NB4 (cell line): ENCODE data around the gene MLANA.
A peak's percentile ranks its signal among the peaks of the same experiment; 100 is the strongest.

ENCODE experiments used
- DNase-seq: peaks from one replicate; pipeline ENCODE4 v3.0.0; 2010; ENCODE audit warnings: low read depth
- H3K4me3 ChIP-seq: one replicate; pipeline ENCODE4 v1.5.1; 2011; ENCODE audit warnings: mild to moderate bottlenecking, low read depth, low read length, moderate library complexity
- CTCF ChIP-seq: IDR thresholded peaks from one replicate; pipeline ENCODE4 v1.5.1; 2012; ENCODE audit warnings: low read depth, low read length
- MYC ChIP-seq: IDR thresholded peaks from 2 replicates; pipeline ENCODE4 v1.6.1; 2011; ENCODE audit warnings: low read depth, low read length
- POLR2A ChIP-seq: IDR thresholded peaks from 2 replicates; pipeline ENCODE4 v1.6.1; 2011; ENCODE audit warnings: mild to moderate bottlenecking; ENCODE audit not compliant: insufficient read length; ENCODE audit errors: extremely low read depth
- TF ChIP-seq, protein P1 (sequence below): IDR thresholded peaks from 2 replicates; pipeline ENCODE4 v1.6.1; 2011; ENCODE audit warnings: low read depth, low read length

MLANA gene

GRCh38 chr9:5852987-5853386 is 37.7 kb upstream of the MLANA start:
- no peak overlapping the region for H3K4me3 ChIP-seq
- TF ChIP-seq, protein P1, sequence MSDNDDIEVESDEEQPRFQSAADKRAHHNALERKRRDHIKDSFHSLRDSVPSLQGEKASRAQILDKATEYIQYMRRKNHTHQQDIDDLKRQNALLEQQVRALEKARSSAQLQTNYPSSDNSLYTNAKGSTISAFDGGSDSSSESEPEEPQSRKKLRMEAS = no peak
- TF ChIP-seq CTCF = no peak
- DNase-seq = no peak

DNA sequence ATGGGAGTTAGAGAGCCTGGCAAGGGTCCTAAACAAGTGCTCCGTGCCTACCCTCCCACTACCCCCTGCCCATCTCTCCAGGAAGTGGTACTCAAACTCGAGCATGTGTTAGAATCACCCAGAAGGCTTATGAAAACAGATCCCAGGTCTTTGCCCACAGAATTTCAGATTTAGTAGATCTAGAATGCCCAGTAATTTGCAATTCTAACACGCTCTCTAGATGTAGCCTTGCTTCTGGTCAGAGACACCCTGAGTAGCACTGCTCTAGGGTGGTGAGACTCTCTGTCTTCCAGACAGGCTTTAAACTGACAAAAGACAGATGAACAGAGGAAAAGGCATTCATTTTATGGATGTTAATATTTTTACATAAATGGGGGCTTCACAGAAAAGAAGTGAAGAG is 37.1 kb upstream of the MLANA start:
- no peak overlapping the region for H3K4me3 ChIP-seq
- no peak for DNase-seq
- TF ChIP-seq MYC = no peak
- no peak for TF ChIP-seq CTCF
- TF ChIP-seq, protein P1 = no peak
- no peak for TF ChIP-seq POLR2A

DNA sequence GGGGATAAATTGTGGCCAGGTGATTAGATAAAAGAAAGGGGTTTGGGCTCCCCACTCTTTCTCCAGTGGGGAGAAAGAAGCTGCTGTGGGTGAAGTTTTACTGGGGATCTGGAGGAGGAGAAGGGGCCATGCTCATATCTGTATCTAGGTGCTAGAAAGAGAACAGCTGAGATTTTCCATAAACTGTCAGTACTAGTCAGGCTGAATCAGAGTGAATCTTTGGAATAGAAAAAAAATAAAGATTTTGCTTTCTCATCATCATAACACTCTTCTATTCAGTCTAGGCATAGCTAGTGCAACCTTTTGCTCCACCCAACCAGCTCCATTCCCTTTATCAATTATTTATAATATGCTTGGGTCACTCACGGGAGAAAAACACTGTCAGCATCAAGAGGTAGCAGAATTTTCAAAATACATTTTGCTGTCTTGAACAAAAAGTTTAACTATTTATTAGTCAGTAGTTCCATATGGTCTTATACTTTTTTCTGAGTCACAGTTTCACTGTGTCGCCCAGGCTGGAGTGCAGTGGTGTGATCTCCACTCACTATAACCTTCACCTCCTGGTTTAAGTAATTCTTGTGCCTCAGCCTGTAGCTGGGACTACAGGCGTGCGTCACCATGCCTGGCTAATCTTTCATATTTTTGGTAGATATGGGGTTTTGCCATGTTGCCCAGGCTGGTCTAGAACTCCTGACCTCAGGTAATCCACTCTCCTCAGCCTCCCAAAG is 36.5 kb upstream of the MLANA start:
- no peak for DNase-seq
- no peak for TF ChIP-seq CTCF
- TF ChIP-seq, protein P1 = no peak
- no peak for TF ChIP-seq POLR2A
- no peak for TF ChIP-seq MYC
- H3K4me3 ChIP-seq = no peak overlapping the region

DNA sequence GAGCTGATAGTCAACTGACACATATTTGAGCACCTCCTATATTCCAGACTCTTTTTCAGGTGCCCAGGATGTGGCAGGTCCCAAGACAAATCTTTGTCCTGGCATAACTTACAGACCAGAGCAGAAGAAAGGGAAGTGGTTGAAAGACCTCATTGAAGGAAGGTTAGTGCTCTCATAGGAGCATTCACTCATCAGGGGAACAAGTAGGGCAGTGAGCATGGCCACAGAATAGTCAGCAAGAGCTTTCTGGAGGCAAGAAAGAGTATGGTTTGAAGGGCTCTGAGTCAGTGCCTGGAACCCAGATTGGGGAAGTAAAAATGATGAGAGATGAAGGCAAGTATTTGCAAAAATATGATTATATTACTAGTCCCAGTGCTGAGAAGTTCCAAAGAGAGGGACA is 32.8 kb upstream of the MLANA start:
- TF ChIP-seq POLR2A (no peak), MYC (peak; percentile 27; the same call in 1 of the 2 replicates), CTCF (no peak)
- TF ChIP-seq, protein P1 = peak; percentile 53
- H3K4me3 ChIP-seq = no peak overlapping the region
- DNase-seq = peak; percentile 86

DNA sequence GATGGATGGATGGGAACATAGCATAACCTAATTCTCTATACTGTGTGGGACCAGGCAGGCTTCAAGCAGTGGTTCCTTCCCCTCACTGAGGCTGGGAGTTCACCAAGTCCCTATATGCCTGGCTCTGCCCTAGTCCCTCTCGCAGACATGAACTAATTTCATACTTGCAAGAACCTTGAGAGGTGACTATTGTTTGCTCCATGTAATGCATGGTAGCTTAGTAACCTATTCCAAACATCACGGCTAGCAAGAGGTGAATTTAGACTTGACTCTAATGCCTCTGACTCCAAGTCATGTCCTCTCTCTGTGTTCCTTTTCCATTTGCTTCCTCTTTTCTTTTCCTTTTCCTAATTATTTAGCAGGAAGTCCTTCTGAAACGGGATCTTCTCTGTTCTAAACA is 31.9 kb upstream of the MLANA start:
- TF ChIP-seq POLR2A = no peak
- TF ChIP-seq MYC = no peak
- no peak for TF ChIP-seq CTCF
- TF ChIP-seq, protein P1 = no peak
- H3K4me3 ChIP-seq = no peak overlapping the region
- DNase-seq = no peak
